Effector CD4-positive, alpha-beta T cell (primary cell): ENCODE measurements around the gene COX7A2.

ENCODE experiments used
- DNase-seq: peaks from one replicate; pipeline ENCODE4 v3.0.0-alpha.2; 2020

The COX7A2 gene

DNA sequence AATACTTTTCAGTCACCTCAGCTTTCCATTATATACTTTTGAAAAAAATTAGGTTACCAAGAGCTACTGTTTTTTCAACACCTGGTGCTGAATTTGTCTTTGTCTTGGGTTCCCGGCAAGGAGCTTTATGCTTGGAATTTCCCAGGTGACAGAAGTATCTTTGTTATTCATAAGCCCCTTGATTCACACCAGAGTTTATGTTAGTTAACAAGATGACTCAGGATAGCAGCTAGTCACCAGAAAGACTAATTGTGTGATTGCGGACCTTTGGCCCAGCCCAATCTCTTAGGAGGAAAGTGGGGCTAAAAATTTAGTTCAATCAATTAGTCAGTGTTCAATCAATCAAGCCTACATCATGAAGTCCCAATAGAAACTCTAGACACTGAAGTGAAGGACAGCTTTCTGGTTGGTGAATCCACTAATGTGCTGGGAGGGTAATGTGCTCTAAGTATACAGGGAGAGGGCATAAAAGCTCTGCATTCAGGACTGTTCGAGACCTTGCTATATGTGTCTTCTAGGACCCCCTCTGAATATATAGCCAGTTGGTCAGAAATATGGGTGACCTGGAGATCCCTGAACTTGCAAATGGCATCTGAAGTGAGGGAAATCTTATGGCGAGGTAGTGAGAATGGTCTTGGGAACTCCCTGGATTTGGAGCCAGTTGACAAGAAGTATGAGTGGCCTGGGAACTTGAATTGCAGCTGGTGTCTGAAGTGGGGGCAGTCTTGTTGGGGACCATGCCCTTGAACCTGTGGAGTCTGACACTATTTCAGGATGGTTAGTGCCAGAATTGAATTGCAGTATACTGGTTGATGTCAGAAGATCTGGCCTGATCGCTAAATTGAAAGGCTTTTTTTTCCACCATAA, 24.8 kb upstream of the COX7A2 start:
- no peak for DNase-seq

GRCh38 chr6:75267461-75267860, 23.9 kb upstream of the COX7A2 start:
- DNase-seq = no peak

DNA sequence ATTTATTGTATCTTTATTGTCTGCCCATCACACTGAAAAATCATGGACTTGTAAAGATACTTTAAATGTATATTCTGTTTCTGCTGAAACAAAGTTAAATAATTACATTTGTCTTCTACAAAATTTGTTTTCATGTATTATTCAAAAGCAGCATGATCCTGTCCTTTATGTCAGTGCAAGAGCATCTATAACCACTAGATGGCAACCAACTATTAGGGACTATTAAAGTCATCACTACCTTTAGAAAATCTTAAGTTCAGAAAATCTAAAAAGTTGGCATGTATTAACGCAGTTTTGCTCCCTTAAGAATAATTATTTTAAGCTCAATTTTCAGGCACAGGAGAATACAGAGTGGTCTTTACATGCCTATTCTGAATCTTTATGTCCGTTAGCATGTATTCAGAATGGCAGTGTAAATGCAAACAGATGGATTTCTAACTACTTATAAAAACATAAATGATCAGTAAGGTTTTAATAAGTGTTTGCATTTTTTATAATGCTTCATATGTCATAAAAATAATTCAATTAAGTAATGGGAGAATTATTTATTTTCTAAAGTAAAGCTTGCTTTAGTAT, 23.2 kb upstream of the COX7A2 start:
- no peak for DNase-seq

- no peak for DNase-seq
These were observed 19.8 kb upstream of the COX7A2 start for GRCh38 chr6:75263401-75263750.

- DNase-seq = no peak
These were observed 19.3 kb upstream of the COX7A2 start for GRCh38 chr6:75262716-75263400.

GRCh38 chr6:75261299-75261698, 17.7 kb upstream of the COX7A2 start:
- DNase-seq = no peak

- DNase-seq = no peak
These were observed 13.9 kb upstream of the COX7A2 start for GRCh38 chr6:75257343-75258087.

DNA sequence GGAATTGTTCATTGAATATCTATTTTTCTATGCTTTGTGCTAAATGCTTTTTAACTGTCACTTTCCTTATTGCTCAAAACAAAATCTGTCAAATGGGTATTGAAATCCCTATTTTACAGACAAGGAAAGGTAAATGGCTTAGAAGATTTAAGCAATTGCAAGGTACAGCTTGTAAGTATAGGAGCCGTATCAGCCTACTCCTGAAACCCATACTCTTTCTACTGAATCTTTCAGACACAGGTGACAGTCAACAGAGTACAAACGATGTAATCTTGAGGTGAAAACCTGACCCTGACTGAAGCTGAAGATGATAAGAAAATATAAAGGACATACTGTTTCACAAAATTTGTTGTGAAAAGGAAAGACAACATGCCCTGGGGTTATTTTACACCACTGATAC, 7.0 kb upstream of the COX7A2 start:
- DNase-seq = no peak

DNA sequence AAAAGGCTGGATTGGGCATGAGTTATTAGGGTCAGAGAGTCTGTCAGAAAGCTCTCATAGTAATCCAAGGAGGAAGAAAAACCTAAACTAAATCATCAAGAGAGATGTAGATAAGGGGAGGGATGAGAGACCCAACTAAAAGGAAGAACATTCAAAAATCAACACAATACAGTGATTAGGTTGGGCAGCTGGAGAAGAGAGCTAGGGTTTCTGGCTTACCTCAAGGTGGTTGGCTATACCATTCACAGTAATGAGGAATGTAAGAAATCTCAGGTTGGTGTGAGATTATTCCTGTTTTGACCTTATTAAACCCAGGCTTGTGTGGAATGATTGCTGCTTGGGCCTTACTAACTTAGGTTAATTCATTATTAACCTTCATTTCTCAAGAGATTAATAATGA, 6.2 kb upstream of the COX7A2 start:
- DNase-seq = no peak

DNA sequence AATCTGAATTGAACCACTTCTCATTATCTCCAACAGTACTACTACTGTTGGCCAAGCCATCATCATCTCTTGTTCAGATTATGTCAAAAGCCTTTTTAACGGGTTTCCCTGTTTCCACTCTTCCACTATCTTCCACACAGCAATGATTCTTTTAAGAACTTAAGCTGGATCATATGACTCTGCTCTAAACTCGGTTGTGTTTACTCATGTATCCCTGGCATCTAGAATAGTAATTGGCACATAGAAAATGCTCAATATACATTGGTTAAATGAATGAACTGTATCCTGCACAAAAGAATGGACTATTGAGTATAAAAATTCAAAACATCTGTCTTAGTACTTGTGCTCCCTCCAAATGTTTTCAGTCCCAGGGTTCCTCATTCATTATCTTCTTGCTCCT, 2.8 kb upstream of the COX7A2 start:
- DNase-seq = no peak

GRCh38 chr6:75244063-75244584, 523 bp upstream of the COX7A2 start:
- no peak for DNase-seq

- no peak for DNase-seq
These were observed 7.0 kb downstream of the COX7A2 start for GRCh38 chr6:75236630-75237029.

DNA sequence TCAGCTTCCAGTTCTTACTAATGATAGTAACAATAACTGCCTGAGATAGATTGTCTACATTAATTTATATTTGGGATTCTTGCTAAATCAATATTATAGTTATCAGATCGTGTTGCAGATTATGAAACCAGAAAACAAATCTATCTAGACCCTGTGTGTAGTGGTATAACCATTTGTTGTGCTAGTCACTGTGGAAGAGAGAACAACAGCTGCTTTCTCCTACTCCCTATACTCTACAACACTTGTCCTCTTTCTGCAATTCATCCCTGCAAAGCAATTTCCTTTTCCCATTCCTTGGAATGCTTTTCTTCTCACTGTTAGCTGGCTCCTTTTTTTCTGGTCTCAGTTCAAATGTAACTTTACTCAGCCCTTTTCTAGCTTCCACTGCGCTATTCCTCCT, 8.3 kb downstream of the COX7A2 start:
- no peak for DNase-seq

- no peak for DNase-seq
These were observed 9.3 kb downstream of the COX7A2 start for GRCh38 chr6:75234126-75234865.

DNA sequence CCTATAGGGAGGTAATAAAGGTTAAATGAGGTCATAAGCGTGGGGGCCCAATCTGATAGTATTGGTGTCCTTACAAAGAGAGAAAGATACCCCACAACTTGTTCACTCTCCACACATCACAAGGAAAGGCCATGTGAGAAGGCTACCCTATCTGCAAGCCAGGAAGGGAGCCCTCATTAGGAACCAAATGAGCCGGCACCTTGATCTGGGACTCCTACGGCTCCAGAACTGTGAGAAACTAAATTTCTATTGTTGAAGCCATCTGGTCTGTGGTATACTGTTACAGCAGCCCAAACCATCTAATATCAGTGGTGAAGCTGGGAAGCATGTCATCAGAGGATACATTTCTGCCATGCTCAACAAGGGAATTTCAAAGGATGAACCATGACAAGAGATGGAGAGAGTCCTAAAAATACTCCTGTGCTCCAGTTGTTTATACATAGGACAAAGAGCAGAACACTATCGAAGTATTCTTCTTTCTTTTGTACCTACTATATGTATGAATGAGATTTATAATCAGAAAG, 10.4 kb downstream of the COX7A2 start:
- DNase-seq = no peak

DNA sequence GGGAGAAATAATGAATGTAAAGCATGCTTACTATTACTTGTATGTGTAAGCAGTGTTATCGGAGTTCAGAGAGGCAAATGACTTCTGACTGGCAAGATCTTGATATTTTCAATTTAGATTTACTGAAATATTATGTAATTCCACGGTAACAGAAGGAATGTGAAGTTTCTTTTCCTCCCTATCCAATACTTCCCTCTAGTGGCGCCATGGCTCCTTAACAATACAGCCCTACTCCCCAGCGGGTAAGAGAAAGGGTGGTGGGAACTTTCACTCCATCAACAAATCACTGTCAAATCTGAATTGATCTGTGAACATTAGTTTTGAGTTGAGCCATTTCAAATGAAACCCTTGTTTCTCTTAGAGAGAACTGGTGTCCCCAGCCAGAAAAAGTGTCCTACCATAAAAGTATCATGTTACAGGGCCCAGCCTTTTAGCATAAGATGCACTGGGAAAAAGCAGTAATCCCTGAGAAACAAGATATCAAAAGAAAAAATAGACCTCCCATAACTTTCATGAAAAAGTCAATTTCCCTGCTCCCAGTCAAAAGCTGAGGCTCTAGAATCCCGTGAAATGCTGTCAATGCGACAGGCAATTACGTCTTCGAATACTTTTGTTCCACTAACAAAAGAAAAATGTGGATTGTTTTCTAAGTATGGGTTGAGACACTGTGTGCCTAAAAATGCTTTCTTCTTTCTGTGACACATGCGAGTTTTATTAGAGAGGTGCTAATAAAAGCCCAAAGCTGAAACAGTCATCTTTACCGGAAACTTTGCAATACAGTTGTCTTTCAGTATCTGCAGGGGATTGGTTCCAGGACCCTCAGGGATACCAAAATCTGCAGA, 12.9 kb downstream of the COX7A2 start:
- no peak for DNase-seq

DNA sequence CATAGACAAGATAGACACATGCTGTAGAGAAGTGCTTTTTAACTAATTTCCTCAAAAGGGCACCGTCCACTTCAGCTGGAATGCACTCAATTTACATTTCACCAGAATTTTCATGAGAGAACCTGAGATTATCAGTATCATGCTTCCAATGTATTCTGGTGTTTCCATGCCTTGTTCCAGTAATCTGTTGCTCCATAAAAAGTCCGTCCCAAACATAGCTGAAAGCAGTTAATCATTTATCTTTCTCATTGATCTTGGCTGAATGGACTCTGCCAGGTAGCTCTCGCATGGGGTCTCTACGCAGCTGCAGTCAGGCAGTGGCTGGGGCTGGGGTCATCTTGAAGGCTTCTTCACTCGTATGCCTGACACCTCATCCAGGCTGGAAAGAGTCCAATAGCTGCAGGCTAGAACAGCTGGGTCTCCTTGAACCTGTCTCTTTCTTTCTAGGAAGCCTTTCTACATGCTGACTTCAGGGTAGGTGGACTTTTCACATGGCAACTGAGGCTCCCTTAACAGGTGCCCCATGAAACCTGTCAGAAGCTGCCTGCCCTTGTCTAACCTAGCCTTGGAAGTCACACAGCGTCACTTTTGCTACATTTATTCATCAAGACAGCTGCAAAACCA, 19.2 kb downstream of the COX7A2 start:
- DNase-seq = no peak

GRCh38 chr6:75223428-75223827, 20.2 kb downstream of the COX7A2 start:
- no peak for DNase-seq

GRCh38 chr6:75222261-75222660, 21.3 kb downstream of the COX7A2 start:
- DNase-seq = no peak

- DNase-seq = no peak
These were observed 22.5 kb downstream of the COX7A2 start for GRCh38 chr6:75221116-75221515.

DNA sequence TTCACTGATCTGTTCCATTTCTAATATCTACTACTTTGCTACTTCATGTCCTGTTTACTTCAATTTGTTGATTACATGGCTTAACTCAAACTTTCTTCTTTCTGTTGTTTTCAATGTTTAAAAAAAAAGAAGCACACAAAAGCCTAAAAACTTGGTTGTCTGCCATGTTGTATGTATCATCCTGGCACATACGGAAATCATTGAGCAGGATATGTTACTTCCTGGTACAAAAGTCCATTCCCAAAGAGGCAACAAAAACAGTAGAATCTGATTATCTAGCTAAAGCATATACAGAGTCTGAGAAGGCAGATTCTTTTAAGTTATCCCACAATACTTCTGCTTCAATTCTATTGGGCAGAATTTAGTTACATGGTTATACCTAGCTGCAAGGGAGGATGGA, 23.2 kb downstream of the COX7A2 start:
- no peak for DNase-seq
